Neutrophil (primary cell): ENCODE results near the gene SOBP.
"Not testable (repeated sequence)": the region's sequence is repeated elsewhere in the genome, so short reads cannot be mapped to it uniquely, and the experiment has no call there.

Experiments used
- H3K27ac ChIP-seq: fragments of 200-600 bp; sonication (generic); 2 replicates; pipeline ENCODE4 v1.5.1; 2016; ENCODE audit warnings: mild to moderate bottlenecking, moderate library complexity
- H3K27me3 ChIP-seq: fragments of 200-600 bp; sonication (generic); 2 replicates; pipeline ENCODE4 v1.6.0; 2016; ENCODE audit warnings: mild to moderate bottlenecking
- H3K36me3 ChIP-seq: fragments of 200-600 bp; sonication (generic); 2 replicates; pipeline ENCODE4 v1.5.1; 2017
- H3K4me1 ChIP-seq, 2 experiments: fragments of 200-600 bp in 1 of 2; sonication (generic) in 1 of 2; 1 replicate in 1 of 2; 2 replicates in 1 of 2; pipeline versions ENCODE4 v1.5.1 to v1.6.1; 2013 to 2016; ENCODE audit warnings: low read depth in 1 of 2, low read length in 1 of 2, mild to moderate bottlenecking in 1 of 2, moderate library complexity in 1 of 2; ENCODE audit not compliant: control insufficient read depth in 1 of 2, insufficient read depth in 1 of 2
- H3K4me3 ChIP-seq, 2 experiments: fragments of 200-600 bp in 1 of 2; sonication (generic) in 1 of 2; 1 replicate in 1 of 2; 2 replicates in 1 of 2; pipeline ENCODE4 v1.5.1; 2013 to 2016; ENCODE audit warnings: low read depth in 1 of 2, low read length in 1 of 2, mild to moderate bottlenecking in 1 of 2, moderate library complexity in 1 of 2
- H3K9me3 ChIP-seq: fragments of 200-600 bp; sonication (generic); 2 replicates; pipeline ENCODE4 v1.5.1; 2016
- CTCF ChIP-seq: fragments of 200-600 bp; sonication (generic); IDR thresholded peaks from 2 replicates; pipeline ENCODE4 v1.5.1; 2016; ENCODE audit warnings: antibody characterized with exemption

SOBP gene

GRCh38 chr6:107459283-107460082 is 30.4 kb upstream of the SOBP start, which contains the start of gene PDSS2:
TSS of gene PDSS2 (minus strand) at chr6:107459564. CDS start at chr6:107459285, 279 bp downstream.
- H3K4me1 ChIP-seq, result peaks cover 15 to 16% of the 10 kb centered on the region in 2 experiments
- H3K4me3 ChIP-seq, result peak within 1 kb of the TSS; percentile 63 to 89
- no peaks in the 10 kb centered on the region for H3K9me3 ChIP-seq
- H3K27me3 ChIP-seq, result no peaks in the 10 kb centered on the region
- peak; percentile 53 for TF ChIP-seq CTCF
- H3K27ac ChIP-seq, result peak within 1 kb of the TSS; percentile 95
- H3K36me3 ChIP-seq, result peaks cover 5% of the 10 kb centered on the region

- Histone ChIP-seq H3K27ac (peak overlapping the region; percentile 95), H3K4me3 (peak overlapping the region; percentile 63 to 89), H3K4me1 (peaks cover 15 to 16% of the 10 kb centered on the region in 2 experiments), H3K9me3 (no peaks in the 10 kb centered on the region), H3K27me3 (no peaks in the 10 kb centered on the region), H3K36me3 (peaks cover 5% of the 10 kb centered on the region)
- TF ChIP-seq CTCF, result no peak
Observed at GRCh38 chr6:107460083-107460631, 29.8 kb upstream of the SOBP start.

DNA sequence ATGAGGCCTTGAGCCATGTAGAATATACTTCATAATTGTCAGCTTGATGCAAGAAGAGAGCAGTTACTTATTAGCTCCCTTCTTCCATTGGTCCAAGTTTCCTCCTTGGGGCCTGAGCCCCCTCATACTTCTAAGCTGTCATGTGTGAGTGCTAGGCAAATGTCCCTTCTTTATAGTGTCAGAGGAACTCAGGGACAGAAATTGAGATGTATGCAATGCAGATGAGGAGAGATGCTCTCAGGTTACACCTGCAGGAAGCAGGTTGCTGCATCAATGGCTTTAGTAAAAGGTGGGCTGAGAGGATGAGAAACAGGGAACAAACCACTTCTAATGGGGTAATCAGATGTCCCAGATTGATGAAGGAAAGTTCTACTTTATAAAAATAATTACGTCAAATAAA is 23.9 kb upstream of the SOBP start:
- no peak overlapping the region for H3K27ac ChIP-seq
- H3K9me3 ChIP-seq, result no peaks in the 10 kb centered on the region
- H3K4me3 ChIP-seq, result no peak overlapping the region
- H3K4me1 ChIP-seq, result no peaks in the 10 kb centered on the region
- no peak for TF ChIP-seq CTCF
- no peaks in the 10 kb centered on the region for H3K36me3 ChIP-seq
- peaks cover 29% of the 10 kb centered on the region for H3K27me3 ChIP-seq

GRCh38 chr6:107470364-107470763 is 19.6 kb upstream of the SOBP start:
- TF ChIP-seq CTCF, result no peak
- no peak overlapping the region for H3K27ac ChIP-seq
- no peak overlapping the region for H3K4me3 ChIP-seq
- H3K9me3 ChIP-seq, result no peaks in the 10 kb centered on the region
- no peaks in the 10 kb centered on the region for H3K4me1 ChIP-seq
- no peaks in the 10 kb centered on the region for H3K36me3 ChIP-seq
- H3K27me3 ChIP-seq, result peaks cover 55% of the 10 kb centered on the region

- Histone ChIP-seq H3K4me3 (no peak overlapping the region), H3K27ac (no peak overlapping the region), H3K4me1 (no peaks in the 10 kb centered on the region), H3K36me3 (no peaks in the 10 kb centered on the region), H3K9me3 (no peaks in the 10 kb centered on the region), H3K27me3 (peaks cover 48% of the 10 kb centered on the region)
- TF ChIP-seq CTCF, result no peak
Observed at GRCh38 chr6:107473660-107474059, 16.3 kb upstream of the SOBP start.

GRCh38 chr6:107475360-107475759 is 14.6 kb upstream of the SOBP start:
- H3K27ac ChIP-seq, H3K36me3 ChIP-seq, H3K9me3 ChIP-seq, H3K4me3 ChIP-seq, H3K4me1 ChIP-seq: not testable (repeated sequence)
- peaks cover 49% of the 10 kb centered on the region for H3K27me3 ChIP-seq

GRCh38 chr6:107475826-107476225 is 14.1 kb upstream of the SOBP start:
- not testable (repeated sequence) for H3K4me3 ChIP-seq, H3K9me3 ChIP-seq, H3K4me1 ChIP-seq, H3K36me3 ChIP-seq, H3K27ac ChIP-seq
- peaks cover 53% of the 10 kb centered on the region for H3K27me3 ChIP-seq
